Measurements from ENCODE around the gene CIAO2A. TPM values are rescaled to one million over a fixed set of nuclear protein-coding genes. Genes with fewer than 3 reads are reported as not detected.

The CIAO2A gene
- total RNA-seq, 1 donor from 2014 or later, result 33.8 TPM

DNA sequence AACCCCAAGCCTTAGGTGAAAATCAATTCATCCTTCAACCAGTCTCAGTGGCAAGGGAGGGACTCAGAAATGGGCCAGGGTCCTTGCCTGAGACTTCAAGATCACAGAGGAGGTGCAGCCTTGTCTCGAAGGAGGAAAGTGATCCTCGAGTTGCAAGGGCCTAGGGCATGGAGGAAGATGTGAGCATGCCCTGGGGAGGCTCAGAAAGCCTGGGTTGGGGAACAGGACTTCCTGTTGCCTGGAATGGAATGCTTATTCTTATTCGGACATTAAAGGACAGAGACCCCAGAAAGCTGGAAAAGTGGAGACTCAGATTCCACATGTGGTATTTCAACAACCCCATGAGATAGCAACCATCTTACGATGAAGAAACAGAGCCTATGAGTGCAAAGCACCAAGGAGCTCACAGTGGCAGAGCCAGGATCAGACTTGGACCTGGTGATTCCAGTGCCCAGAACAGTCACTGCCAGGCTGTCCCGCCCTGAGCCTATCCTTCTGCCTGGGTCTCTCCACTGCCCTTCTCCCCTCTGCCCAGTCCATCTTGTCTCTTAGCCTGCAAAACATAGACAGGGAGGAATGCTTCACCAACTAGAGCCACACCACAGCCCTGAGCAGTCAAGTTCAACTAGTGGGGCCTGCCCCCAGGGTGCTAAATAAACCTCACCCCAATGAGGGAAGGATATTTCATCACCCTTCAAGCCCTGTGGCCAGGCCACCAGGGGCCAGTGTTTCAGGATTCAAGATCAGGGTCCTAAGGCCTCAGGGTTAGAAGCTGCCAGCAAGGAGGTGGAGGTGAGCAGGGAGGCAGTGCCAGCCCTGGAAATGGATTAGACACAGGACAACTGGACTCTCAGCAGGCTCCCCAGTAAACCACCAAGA lies 69.2 kb downstream of the CIAO2A start:
- Mint-ChIP-seq H3K4me1 (ENCODE audit: unreplicated experiment) (peaks cover 31% of the 10 kb centered on the region), H3K4me3 (ENCODE audit: unreplicated experiment) (no peak overlapping the region), H3K9me3 (ENCODE audit: unreplicated experiment) (no peaks in the 10 kb centered on the region), H3K27me3 (ENCODE audit: unreplicated experiment) (no peaks in the 10 kb centered on the region), H3K27ac (ENCODE audit: unreplicated experiment) (no peak overlapping the region), H3K36me3 (ENCODE audit: unreplicated experiment) (peaks cover 5% of the 10 kb centered on the region)
- TF ChIP-seq, protein P1, sequence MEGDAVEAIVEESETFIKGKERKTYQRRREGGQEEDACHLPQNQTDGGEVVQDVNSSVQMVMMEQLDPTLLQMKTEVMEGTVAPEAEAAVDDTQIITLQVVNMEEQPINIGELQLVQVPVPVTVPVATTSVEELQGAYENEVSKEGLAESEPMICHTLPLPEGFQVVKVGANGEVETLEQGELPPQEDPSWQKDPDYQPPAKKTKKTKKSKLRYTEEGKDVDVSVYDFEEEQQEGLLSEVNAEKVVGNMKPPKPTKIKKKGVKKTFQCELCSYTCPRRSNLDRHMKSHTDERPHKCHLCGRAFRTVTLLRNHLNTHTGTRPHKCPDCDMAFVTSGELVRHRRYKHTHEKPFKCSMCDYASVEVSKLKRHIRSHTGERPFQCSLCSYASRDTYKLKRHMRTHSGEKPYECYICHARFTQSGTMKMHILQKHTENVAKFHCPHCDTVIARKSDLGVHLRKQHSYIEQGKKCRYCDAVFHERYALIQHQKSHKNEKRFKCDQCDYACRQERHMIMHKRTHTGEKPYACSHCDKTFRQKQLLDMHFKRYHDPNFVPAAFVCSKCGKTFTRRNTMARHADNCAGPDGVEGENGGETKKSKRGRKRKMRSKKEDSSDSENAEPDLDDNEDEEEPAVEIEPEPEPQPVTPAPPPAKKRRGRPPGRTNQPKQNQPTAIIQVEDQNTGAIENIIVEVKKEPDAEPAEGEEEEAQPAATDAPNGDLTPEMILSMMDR (IDR thresholded peaks at IDR 0.05), result no peak
- no peak for DNase-seq (ENCODE audit: extremely low spot score, unreplicated experiment)

DNA sequence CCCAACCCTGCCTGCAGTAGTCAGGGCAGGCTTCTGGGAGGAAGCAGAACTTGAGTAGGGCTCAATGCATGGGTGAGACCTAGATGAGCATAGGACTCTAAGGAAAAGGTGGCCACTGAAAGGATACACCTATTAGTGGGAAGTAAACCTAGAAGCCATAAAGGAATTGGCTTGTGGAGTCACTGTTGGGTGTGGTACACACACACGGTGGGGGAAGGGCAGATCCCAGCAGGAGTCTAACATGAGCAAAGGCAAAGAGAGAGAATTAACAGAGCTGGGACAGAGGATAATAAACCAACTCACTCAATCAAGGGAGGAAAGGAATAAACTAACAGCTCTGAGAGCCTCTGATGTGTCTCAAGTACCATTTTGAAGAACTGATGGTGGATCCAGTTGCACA lies 70.4 kb downstream of the CIAO2A start:
- Mint-ChIP-seq H3K27ac (ENCODE audit: unreplicated experiment) (no peak overlapping the region), H3K4me3 (ENCODE audit: unreplicated experiment) (no peak overlapping the region), H3K9me3 (ENCODE audit: unreplicated experiment) (no peaks in the 10 kb centered on the region), H3K36me3 (ENCODE audit: unreplicated experiment) (peaks cover 5% of the 10 kb centered on the region), H3K4me1 (ENCODE audit: unreplicated experiment) (peaks cover 25% of the 10 kb centered on the region), H3K27me3 (ENCODE audit: unreplicated experiment) (no peaks in the 10 kb centered on the region)
- TF ChIP-seq, protein P1 (IDR thresholded peaks at IDR 0.05), result no peak
- DNase-seq (ENCODE audit: extremely low spot score, unreplicated experiment), result no peak

DNA sequence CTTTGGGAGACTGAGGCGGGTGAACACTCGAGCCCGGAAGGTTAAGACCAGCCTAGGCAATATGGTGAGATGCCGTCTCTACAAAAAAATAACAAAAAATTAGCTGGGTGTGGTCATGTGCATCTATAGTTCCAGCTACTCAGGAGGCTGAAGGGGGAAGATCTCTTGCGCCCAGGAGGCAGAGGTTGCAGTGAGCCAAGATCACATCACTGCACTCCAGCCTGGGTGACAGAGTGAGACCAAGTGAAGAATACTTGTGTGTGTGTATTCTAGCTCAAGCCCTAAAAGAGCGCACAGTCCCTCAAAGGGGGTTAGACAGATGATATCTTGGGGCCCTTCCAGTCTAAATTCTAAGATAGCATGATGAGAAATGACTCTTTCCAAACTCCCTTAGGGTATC lies 71.1 kb downstream of the CIAO2A start:
- no peaks in the 10 kb centered on the region for H3K27me3 Mint-ChIP-seq (ENCODE audit: unreplicated experiment)
- no peaks in the 10 kb centered on the region for H3K9me3 Mint-ChIP-seq (ENCODE audit: unreplicated experiment)
- no peak overlapping the region for H3K4me3 Mint-ChIP-seq (ENCODE audit: unreplicated experiment)
- H3K36me3 Mint-ChIP-seq (ENCODE audit: unreplicated experiment), result peaks cover 5% of the 10 kb centered on the region
- DNase-seq (ENCODE audit: extremely low spot score, unreplicated experiment), result no peak
- TF ChIP-seq, protein P1 (IDR thresholded peaks at IDR 0.05), result no peak
- no peak overlapping the region for H3K27ac Mint-ChIP-seq (ENCODE audit: unreplicated experiment)
- H3K4me1 Mint-ChIP-seq (ENCODE audit: unreplicated experiment), result peaks cover 23% of the 10 kb centered on the region

Other genes with a start within 250 kb of the CIAO2A start
- 17.6 and 17.7 TPM in 2 replicates for gene DAPK2, start 47.4 kb downstream of the CIAO2A start, total RNA-seq
- 101 and 106 TPM in 2 replicates for gene SNX1, start 2.1 kb upstream of the CIAO2A start, total RNA-seq
- gene SNX22, start 57.9 kb upstream of the CIAO2A start, total RNA-seq, result 0.24 and 0.31 TPM in 2 replicates
- 698 and 746 TPM in 2 replicates for gene PPIB, start 69.2 kb upstream of the CIAO2A start, total RNA-seq

All from osteocyte (in vitro differentiated cells).